Choroid plexus epithelial cell (primary cell): Measurements from ENCODE around the gene DIP2B.

Experiments used
- DNase-seq: peaks from one replicate; pipeline ENCODE4 v3.0.0-alpha.2; 2010; ENCODE audit warnings: low read depth
- H3K4me3 ChIP-seq: 2 replicates; pipeline ENCODE4 v1.5.1; 2011; ENCODE audit warnings: low read depth, mild to moderate bottlenecking, control low read depth, low read length, moderate library complexity
- TF ChIP-seq, protein P1 (sequence below): conservative IDR thresholded peaks from 2 replicates; pipeline ENCODE4 v1.5.1; 2011; ENCODE audit warnings: low read depth, mild to moderate bottlenecking, control low read depth, inconsistent platforms, low read length, moderate library complexity

DIP2B gene

DNA sequence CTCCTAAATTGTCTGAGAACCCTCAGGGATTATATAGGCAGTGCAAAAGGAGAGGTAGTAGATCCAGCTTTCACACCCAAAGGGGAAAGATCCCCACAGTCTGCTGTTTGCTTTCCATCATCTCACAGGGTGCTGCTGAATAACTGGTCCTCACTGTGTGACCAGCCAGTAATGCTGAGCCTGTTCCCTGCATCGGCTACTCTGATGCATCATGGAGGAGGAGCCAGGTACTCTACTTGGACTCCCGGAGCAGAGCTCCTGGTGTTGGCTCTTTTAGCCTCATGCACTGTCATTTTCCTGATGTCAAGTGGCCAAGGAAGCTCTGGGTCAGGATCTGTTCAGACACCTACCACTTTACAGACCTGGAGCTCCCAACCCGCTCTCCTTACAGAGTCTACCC, 131.7 kb downstream of the DIP2B start:
- TF ChIP-seq, protein P1, sequence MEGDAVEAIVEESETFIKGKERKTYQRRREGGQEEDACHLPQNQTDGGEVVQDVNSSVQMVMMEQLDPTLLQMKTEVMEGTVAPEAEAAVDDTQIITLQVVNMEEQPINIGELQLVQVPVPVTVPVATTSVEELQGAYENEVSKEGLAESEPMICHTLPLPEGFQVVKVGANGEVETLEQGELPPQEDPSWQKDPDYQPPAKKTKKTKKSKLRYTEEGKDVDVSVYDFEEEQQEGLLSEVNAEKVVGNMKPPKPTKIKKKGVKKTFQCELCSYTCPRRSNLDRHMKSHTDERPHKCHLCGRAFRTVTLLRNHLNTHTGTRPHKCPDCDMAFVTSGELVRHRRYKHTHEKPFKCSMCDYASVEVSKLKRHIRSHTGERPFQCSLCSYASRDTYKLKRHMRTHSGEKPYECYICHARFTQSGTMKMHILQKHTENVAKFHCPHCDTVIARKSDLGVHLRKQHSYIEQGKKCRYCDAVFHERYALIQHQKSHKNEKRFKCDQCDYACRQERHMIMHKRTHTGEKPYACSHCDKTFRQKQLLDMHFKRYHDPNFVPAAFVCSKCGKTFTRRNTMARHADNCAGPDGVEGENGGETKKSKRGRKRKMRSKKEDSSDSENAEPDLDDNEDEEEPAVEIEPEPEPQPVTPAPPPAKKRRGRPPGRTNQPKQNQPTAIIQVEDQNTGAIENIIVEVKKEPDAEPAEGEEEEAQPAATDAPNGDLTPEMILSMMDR, result no peak
- no peak for DNase-seq
- H3K4me3 ChIP-seq, result no peak overlapping the region

DNA sequence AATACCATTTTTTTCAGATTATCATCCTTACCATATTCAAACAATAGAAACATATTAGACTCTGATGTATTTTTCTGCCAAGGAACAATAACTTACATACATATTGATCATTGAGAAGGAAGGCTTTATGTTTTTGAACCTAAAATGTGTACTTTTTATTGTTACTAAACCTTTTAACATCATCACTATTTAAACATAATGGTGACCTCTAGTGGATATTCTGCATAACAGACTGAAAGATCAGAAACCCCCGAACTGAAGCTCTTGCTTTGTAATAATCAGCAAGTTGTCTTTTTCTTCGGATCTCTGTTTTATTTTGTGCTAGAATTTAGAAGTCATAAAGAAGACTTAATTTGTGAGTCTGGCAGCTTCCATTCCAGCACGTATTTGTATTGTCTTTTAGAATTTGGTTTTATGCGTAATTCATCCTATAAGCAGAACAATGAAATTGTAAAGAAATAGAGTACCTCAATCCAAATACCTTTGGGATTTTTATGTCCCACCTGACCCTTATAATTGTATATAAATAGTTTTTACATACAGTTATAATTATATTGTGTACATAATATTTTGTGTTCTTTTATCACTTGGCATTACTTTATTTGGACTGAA, 133.2 kb downstream of the DIP2B start:
- peak; percentile 79 for DNase-seq
- H3K4me3 ChIP-seq, result no peak overlapping the region
- TF ChIP-seq, protein P1, result peak; percentile 56

DNA sequence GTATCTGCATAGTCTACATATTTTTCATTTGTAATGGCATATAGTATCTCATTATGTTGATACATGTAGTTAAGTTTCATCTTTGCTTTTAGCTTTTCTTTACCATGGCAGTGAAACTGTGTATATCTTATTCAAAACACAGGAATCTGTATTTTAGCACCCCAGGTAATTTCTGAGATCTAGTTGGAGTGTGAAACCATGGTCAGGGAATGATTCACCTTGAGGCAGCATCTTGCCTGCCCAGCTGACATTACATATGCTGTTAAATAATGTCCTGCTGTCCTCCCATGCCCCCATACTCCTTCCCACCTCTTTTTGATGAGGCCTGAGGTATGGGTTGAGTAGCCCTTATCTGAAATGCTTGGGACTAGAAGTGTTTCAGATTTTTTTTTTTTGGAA, 133.7 kb downstream of the DIP2B start:
- TF ChIP-seq, protein P1, result no peak
- no peak for DNase-seq

DNA sequence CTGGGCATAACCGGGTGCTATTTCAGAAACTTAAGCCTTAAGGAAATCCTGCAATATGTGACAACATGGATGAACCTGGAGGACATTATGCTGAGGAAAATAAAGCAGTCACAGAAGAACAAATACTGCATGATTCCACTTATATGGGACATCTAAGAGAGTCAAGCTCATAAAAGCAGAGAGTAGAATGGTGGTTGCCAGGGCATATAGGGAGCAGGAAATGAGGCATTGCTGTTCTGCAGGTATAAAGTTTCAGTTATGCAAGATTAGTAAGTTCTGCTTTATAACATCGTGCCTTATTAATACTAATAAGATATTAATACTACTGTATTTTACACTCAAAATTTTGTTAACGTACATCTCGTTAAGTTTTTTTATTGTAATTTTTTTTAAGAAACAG, 134.9 kb downstream of the DIP2B start:
- TF ChIP-seq, protein P1, result no peak
- H3K4me3 ChIP-seq, result no peak overlapping the region

More for the DNA sequence above, 133.7 kb downstream of the DIP2B start:
- H3K4me3 ChIP-seq, result no peak overlapping the region

DNA sequence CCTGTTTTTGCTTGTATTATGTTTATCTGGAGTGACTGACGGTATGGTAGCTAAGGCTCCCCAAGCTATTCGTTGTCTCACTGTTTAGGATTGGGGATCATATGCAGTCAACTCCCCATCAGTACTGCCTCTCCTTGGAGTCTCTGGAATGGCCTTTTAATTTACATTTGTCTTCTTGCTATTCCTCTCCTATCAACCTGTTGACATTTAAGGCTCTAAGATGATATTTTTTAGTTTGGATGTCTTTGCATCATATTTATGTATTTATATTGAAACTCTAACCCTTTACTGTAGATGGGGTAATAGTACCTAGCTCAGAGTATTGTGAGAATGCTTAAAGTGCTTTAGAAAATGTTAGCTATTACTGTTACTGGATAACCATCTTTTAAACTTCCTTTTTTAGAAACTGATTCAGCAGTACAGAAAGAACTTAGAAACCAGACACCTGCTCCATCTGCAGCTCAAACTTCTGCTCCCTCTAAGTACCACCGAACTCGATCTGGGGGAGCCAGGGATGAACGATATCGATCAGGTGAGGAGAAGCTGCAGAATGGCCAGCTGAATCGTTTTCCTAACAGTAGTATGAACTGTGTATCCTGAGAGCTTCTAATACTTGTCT, 135.6 kb downstream of the DIP2B start:
- TF ChIP-seq, protein P1, result no peak
- no peak for DNase-seq
- no peak overlapping the region for H3K4me3 ChIP-seq

More for the DNA sequence above, 134.9 kb downstream of the DIP2B start:
- DNase-seq, result no peak

DNA sequence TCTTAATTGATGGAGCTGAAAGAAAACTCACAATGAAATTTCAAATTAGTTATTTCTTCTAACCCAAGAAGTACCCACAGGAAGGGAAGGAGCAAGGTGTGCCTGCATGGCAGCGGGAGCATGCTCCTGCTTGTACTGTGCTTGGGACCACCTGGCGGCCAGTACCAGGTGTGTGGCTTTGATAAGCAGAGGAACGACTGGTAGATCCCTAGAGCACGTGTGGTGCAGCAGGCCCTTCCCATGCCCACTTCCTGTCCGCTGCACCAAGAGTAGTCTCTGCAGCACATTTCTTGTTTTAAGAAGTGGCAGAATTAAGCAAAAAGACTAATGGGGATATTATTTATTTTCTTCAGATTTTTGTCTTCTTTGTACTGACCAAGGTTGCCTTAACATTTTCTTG, 136.8 kb downstream of the DIP2B start:
- no peak for DNase-seq
- TF ChIP-seq, protein P1, result no peak
- no peak overlapping the region for H3K4me3 ChIP-seq

DNA sequence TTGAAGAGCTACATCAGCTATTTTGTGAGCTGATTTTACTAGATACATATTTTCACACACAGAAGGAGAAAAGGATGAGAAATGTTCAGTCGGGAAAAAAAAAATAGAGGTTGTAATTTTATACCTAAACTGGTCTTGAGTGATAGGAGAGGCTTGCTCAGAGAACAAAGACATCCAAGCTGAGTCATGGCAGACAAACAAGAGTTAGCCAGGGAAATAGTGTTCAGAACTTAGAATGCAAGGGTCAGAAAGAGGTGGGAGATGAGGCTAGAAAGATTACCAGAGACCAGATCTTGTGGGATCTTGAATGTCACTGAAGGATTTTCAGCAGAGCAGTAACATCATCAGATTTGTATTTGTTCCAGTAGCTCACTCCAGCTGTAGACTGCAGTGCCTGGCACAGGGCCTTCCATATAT, 137.3 kb downstream of the DIP2B start:
- no peak overlapping the region for H3K4me3 ChIP-seq
- peak; percentile 91 for DNase-seq
- TF ChIP-seq, protein P1, result no peak
